ENCODE measurements around the gene DISP2. TPM values are rescaled to one million over a fixed set of nuclear protein-coding genes. Genes with fewer than 3 reads are reported as not detected.

DISP2 gene
- total and polyA plus RNA-seq, 2 of the 8 experiments (the other 6 are each of a cell fraction or from before 2014, with no cell fraction given): 0.45 to 1.2 TPM

GRCh38 chr15:40380636-40381035 is 22.6 kb downstream of the DISP2 start (continued):
- TF ChIP-seq TAF1 (IDR thresholded peaks at IDR 0.05; ENCODE audit: low read depth, low read length) (no peak), RNF2 (IDR thresholded peaks at IDR 0.05; ENCODE audit: borderline replicate concordance, low read depth, low read length, missing control alignments, poor library complexity, severe bottlenecking) (no peak), ZNF274 (IDR thresholded peaks at IDR 0.05; ENCODE audit: borderline replicate concordance, extremely low read depth, low read length) (no peak)

Data from H1 (cell line).